ENCODE results near the gene OAS3.
A peak's percentile ranks its signal among the peaks of the same experiment; 100 is the strongest.

Gene OAS3

GRCh38 chr12:112927925-112928324 is 10.3 kb upstream of the OAS3 start:
- no peak overlapping the region for H2AFZ ChIP-seq (ENCODE audit: low read length)

GRCh38 chr12:112928978-112929377 is 9.3 kb upstream of the OAS3 start:
- no peaks in the 10 kb centered on the region for H3K27me3 ChIP-seq (ENCODE audit: insufficient read depth, low read length, poor library complexity, severe bottlenecking)
- no peaks in the 10 kb centered on the region for H3K4me1 ChIP-seq (ENCODE audit: insufficient read depth, low read length, poor library complexity, severe bottlenecking)
- H4K20me1 ChIP-seq (ENCODE audit: insufficient read depth, low read length, poor library complexity, severe bottlenecking) = no peaks in the 10 kb centered on the region
- H3F3A ChIP-seq (ENCODE audit: low read depth) = no peaks in the 10 kb centered on the region
- H3K9ac ChIP-seq (ENCODE audit: low read depth, low read length, poor library complexity, severe bottlenecking) = no peak overlapping the region
- H3K36me3 ChIP-seq (ENCODE audit: insufficient read depth, low read length) = no peaks in the 10 kb centered on the region
- H3K4me2 ChIP-seq (ENCODE audit: low read depth, low read length, poor library complexity, severe bottlenecking) = no peak overlapping the region
- H2AFZ ChIP-seq (ENCODE audit: low read length) = no peak overlapping the region
- no peaks in the 10 kb centered on the region for H3K9me2 ChIP-seq (replicated peaks; ENCODE audit: low read depth, low read length)
- TF ChIP-seq CTCF (conservative IDR thresholded peaks at IDR 0.05; ENCODE audit: low read length) (peak; percentile 39), EZH2phosphoT487 (IDR thresholded peaks at IDR 0.05; ENCODE audit: borderline replicate concordance) (no peak)
- no peaks in the 10 kb centered on the region for H3K79me2 ChIP-seq (ENCODE audit: insufficient read depth, low read length)
- no peaks in the 10 kb centered on the region for H3K9me3 ChIP-seq (ENCODE audit: insufficient read depth, low read depth, low read length)
- no peak overlapping the region for H3K4me3 ChIP-seq (ENCODE audit: low read length, poor library complexity, severe bottlenecking)

More at GRCh38 chr12:112927925-112928324, 10.3 kb upstream of the OAS3 start:
- Histone ChIP-seq H3K79me2 (ENCODE audit: insufficient read depth, low read length) (no peaks in the 10 kb centered on the region), H4K20me1 (ENCODE audit: insufficient read depth, low read length, poor library complexity, severe bottlenecking) (no peaks in the 10 kb centered on the region), H3K4me1 (ENCODE audit: insufficient read depth, low read length, poor library complexity, severe bottlenecking) (no peaks in the 10 kb centered on the region), H3F3A (ENCODE audit: low read depth) (no peaks in the 10 kb centered on the region), H3K27me3 (ENCODE audit: insufficient read depth, low read length, poor library complexity, severe bottlenecking) (no peaks in the 10 kb centered on the region), H3K36me3 (ENCODE audit: insufficient read depth, low read length) (no peaks in the 10 kb centered on the region), H3K9ac (ENCODE audit: low read depth, low read length, poor library complexity, severe bottlenecking) (no peak overlapping the region), H3K9me3 (ENCODE audit: insufficient read depth, low read depth, low read length) (no peaks in the 10 kb centered on the region), H3K4me2 (ENCODE audit: low read depth, low read length, poor library complexity, severe bottlenecking) (no peak overlapping the region), H3K9me2 (replicated peaks; ENCODE audit: low read depth, low read length) (no peaks in the 10 kb centered on the region), H3K4me3 (ENCODE audit: low read length, poor library complexity, severe bottlenecking) (no peak overlapping the region)
- no peak for TF ChIP-seq EZH2phosphoT487 (IDR thresholded peaks at IDR 0.05; ENCODE audit: borderline replicate concordance)
- no peak for TF ChIP-seq CTCF (conservative IDR thresholded peaks at IDR 0.05; ENCODE audit: low read length)

- no peaks in the 10 kb centered on the region for H3F3A ChIP-seq (ENCODE audit: low read depth)
- TF ChIP-seq EZH2phosphoT487 (IDR thresholded peaks at IDR 0.05; ENCODE audit: borderline replicate concordance) (no peak), CTCF (conservative IDR thresholded peaks at IDR 0.05; ENCODE audit: low read length) (no peak)
- H4K20me1 ChIP-seq (ENCODE audit: insufficient read depth, low read length, poor library complexity, severe bottlenecking) = no peaks in the 10 kb centered on the region
- H3K9me3 ChIP-seq (ENCODE audit: insufficient read depth, low read depth, low read length) = no peaks in the 10 kb centered on the region
- H3K4me1 ChIP-seq (ENCODE audit: insufficient read depth, low read length, poor library complexity, severe bottlenecking) = no peaks in the 10 kb centered on the region
- H3K9ac ChIP-seq (ENCODE audit: low read depth, low read length, poor library complexity, severe bottlenecking) = no peak overlapping the region
- H3K36me3 ChIP-seq (ENCODE audit: insufficient read depth, low read length) = no peaks in the 10 kb centered on the region
- H3K27me3 ChIP-seq (ENCODE audit: insufficient read depth, low read length, poor library complexity, severe bottlenecking) = no peaks in the 10 kb centered on the region
- no peak overlapping the region for H2AFZ ChIP-seq (ENCODE audit: low read length)
- no peak overlapping the region for H3K4me3 ChIP-seq (ENCODE audit: low read length, poor library complexity, severe bottlenecking)
- H3K4me2 ChIP-seq (ENCODE audit: low read depth, low read length, poor library complexity, severe bottlenecking) = no peak overlapping the region
- H3K9me2 ChIP-seq (replicated peaks; ENCODE audit: low read depth, low read length) = no peaks in the 10 kb centered on the region
- no peaks in the 10 kb centered on the region for H3K79me2 ChIP-seq (ENCODE audit: insufficient read depth, low read length)
Measured at GRCh38 chr12:112929715-112930114, 8.6 kb upstream of the OAS3 start.
